Stimulated activated naive B cell treated with anti-CD40 and anti-IgM and Interleukin-4, amounts not matched to agents 10 μg/mL and 1 μg/mL and 100 μg/mL, for 72 hours (primary cell): ENCODE results near the gene ELFN1.
A peak's percentile ranks its signal among the peaks of the same experiment; 100 is the strongest.

Experiments
- ATAC-seq, 2 donors: fragments of 150-1000 bp; cut with Tn5 transposase; replicated peaks; 2 replicates each; pipeline ENCODE4 v1.10.0; 2021; ENCODE audit warnings: moderate library complexity in 1 of 2
- DNase-seq: peaks from one replicate; pipeline ENCODE4 v3.0.0; 2021
- H3K27ac Mint-ChIP-seq: one replicate; pipeline ENCODE4 v1.8.0; 2022; ENCODE audit warnings: mild to moderate bottlenecking, mixed read lengths
- H3K27me3 Mint-ChIP-seq, 2 donors: one replicate each; pipeline ENCODE4 v1.8.0; 2022; ENCODE audit warnings: mixed read lengths in 2 of 2
- H3K36me3 Mint-ChIP-seq, 2 donors: one replicate each; pipeline ENCODE4 v1.8.0; 2022; ENCODE audit warnings: mixed read lengths in 2 of 2, mild to moderate bottlenecking in 1 of 2
- H3K4me1 Mint-ChIP-seq, 2 donors: one replicate each; pipeline ENCODE4 v1.8.0; 2022; ENCODE audit warnings: mixed read lengths in 2 of 2, mild to moderate bottlenecking in 1 of 2
- H3K4me3 Mint-ChIP-seq, 2 donors: one replicate each; pipeline ENCODE4 v1.8.0; 2022; ENCODE audit warnings: mild to moderate bottlenecking in 2 of 2, mixed read lengths in 2 of 2, moderate library complexity in 1 of 2
- H3K9me3 Mint-ChIP-seq, 2 donors: one replicate each; pipeline ENCODE4 v1.8.0; 2022; ENCODE audit warnings: mixed read lengths in 2 of 2, mild to moderate bottlenecking in 1 of 2

ELFN1 gene

DNA sequence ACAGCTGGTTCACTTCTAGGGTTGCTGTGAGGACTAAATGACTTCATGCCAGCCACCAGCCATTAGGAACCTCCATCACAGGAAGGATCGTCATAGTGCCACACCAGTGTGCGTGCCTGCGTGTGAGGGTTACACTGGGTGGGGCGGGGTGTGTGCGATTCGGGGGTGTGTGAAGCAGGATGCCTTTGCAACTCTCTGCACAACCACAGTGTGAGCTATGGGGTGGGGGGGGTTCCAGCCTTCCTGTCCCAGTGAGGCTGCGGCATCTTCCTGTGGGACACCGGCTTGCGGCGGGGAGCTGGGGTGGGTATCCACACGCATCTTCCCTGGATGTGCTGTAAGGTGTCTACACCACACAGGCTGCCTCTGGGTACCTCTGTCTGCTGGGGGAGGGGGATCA, 6.9 kb upstream of the ELFN1 start:
- Mint-ChIP-seq H3K4me3 (peak overlapping the region; percentile 10 to 14), H3K27ac (no peak overlapping the region), H3K27me3 (peaks cover 39 to 51% of the 10 kb centered on the region in 2 donors), H3K9me3 (peaks cover 4 to 6% of the 10 kb centered on the region in 2 donors), H3K4me1 (peaks cover 5 to 16% of the 10 kb centered on the region in 2 donors), H3K36me3 (peaks cover 0 to 5% of the 10 kb centered on the region in 2 donors)
- ATAC-seq, result no peak
- DNase-seq, result no peak

DNA sequence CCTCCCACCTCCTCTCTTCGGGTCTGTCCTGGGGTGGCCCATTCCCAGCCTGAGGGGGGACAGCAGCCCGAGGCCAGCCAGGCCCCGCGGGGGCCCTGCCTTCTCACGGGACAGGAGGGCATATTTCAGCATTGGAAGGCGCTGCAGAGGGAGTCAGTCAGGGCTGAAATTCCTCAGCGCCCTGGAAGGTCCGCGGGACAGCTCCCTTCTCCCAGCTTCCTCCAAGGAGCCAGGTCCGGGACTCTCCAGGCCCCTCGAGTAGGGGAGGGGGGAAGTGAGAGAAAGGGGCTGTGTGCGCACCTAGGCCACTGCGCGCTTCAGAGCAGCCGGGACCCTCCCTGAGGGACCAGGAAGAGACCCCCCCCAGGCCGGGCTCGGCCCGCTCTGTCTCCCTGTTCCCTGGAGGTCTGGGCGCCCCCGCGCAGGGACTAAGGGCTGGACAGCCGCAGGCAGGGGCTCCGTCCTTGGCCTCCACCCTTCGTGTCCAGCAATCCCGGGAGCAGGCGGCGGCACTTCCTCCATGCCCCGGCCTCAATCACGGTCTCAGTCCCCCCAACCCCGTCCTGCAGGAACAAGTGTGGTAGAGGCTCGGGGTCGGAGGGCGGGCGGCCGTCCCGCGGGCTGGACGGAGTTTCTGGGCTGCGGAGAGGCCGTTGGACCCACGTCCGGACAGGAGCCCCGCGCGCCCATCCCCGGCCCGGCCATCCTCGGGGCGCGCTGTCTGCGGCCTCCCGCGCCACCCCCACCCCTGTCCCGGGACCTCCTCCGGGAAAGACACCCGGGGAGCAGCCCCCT, 6.0 kb upstream of the ELFN1 start:
- Mint-ChIP-seq H3K27me3 (peaks cover 39 to 51% of the 10 kb centered on the region in 2 donors), H3K27ac (no peak overlapping the region), H3K4me1 (peaks cover 8 to 24% of the 10 kb centered on the region in 2 donors), H3K9me3 (peaks cover 4 to 6% of the 10 kb centered on the region in 2 donors), H3K36me3 (peaks cover 0 to 5% of the 10 kb centered on the region in 2 donors), H3K4me3 (peak overlapping the region in 1 of 2 donors; percentile 72)
- no peak for ATAC-seq
- DNase-seq, result no peak

DNA sequence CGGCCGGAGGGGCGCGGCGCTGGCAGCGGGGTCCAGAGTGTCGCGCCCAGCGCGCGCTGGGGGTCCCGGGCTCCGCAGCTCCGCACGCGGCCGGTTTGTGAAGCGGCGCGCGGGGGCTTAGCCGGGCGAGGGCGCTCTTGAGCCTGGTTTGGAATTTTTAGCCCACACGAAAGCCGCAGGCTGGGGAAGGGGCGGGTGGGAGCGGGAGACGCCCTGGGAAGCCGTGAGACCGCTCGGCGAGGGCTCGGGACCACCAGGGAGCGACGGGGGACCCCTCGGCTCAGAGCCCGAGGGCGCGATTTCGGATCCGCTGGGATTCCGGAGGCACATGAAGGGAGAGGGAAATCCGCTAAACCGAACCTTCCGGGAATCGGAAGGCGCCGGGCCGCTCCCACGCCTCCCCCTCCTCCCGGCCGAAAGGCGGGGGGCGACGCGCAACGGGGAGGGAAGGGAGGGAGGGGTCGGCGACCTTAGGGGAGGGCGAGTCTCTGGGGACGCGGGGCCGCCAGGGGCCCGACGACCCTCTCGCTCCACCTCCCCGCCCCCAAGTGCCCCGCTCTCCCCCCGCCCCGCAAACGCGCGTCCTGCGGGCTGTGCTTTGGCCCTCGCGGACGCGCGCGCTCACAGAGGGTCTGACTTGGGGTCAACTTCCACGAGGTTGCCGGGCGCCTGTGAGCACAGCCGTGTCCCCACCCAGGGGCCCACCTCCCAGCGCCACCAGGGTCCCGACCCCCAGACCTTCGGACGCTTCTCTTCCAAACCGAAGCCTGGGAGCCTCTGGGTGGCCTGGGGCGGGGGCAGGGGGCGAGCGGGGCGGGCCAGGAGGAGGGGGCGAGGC, 5.1 kb upstream of the ELFN1 start:
- H3K36me3 Mint-ChIP-seq, result peaks cover 0 to 5% of the 10 kb centered on the region in 2 donors
- no peak for DNase-seq
- peaks cover 9 to 30% of the 10 kb centered on the region in 2 donors for H3K4me1 Mint-ChIP-seq
- peak overlapping the region in 1 of 2 donors; percentile 72 for H3K4me3 Mint-ChIP-seq
- H3K27ac Mint-ChIP-seq, result no peak overlapping the region
- peaks cover 41 to 54% of the 10 kb centered on the region in 2 donors for H3K27me3 Mint-ChIP-seq
- H3K9me3 Mint-ChIP-seq, result peaks cover 4 to 6% of the 10 kb centered on the region in 2 donors
- ATAC-seq, result peak; percentile 27 to 37

DNA sequence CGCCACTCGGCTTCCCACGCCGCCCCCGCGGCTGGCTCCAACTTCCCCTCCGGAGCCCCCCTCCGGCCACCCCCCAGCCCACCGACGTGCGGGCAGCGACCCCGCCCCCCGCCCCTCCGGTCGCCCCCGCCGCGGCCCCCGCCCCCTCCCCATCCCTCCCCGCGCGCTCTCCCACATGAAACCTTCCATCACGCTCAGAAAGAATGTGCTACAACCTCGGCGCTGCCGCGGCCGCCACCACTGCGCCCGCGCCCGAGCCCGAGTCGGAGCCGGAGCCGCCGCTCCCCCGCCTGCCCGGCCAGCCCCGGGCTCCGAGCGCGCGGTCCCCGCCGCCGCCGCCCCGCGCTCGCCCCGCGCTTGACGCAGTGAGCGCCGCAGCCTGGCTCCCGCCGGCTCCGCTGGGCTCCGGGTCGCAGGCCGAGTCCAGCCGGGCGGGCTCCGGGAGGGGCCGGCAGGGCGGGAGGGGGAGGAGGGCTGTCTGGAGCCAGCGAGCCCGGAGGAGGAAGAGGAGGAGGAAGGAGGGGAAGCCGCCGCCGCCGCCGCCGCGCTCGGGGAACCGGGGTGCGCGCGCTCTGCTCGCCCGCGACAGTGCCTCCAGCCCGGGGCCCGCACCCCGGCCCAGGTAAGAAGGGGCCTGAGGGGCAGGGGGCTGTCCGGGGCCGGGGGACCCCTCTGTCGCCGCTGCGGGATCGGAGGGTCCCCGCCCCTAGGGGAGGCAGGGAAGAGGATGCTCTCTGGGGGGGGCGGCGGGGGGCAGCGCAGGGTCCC, 4.3 kb upstream of the ELFN1 start:
- Mint-ChIP-seq H3K36me3 (peaks cover 0 to 5% of the 10 kb centered on the region in 2 donors), H3K4me1 (peaks cover 9 to 30% of the 10 kb centered on the region in 2 donors), H3K27ac (no peak overlapping the region), H3K4me3 (peak overlapping the region in 1 of 2 donors; percentile 54), H3K27me3 (peaks cover 41 to 54% of the 10 kb centered on the region in 2 donors), H3K9me3 (peaks cover 4 to 6% of the 10 kb centered on the region in 2 donors)
- ATAC-seq, result peak in 1 of 2 donors; percentile 32
- no peak for DNase-seq

DNA sequence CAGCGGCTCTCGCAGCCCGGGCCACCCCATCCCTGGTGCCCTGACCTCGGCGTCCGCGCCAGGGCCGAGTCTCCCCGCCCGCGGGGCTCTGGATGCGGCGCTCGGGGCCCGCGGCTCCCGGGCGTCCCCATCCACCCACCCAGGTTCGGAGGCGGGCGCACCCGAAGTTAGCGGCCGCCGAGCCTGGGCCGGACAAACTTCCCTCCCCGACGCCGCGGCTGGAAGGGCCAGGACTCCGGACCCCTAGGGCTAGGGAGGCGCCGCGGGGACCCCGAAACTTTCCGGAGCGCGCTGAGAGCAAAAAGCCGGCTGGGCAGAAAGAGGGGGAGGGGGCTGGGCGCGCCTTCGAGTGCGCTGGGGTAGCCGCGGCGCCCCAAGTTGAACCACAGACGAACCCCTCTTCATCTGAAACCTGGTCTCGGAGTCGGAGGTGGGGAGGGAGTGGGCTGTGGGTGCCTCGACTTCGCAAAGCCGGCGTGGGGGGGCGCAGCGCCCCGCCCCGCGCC, 3.7 kb upstream of the ELFN1 start:
- H3K27me3 Mint-ChIP-seq, result peaks cover 47 to 59% of the 10 kb centered on the region in 2 donors
- H3K4me1 Mint-ChIP-seq, result peaks cover 9 to 30% of the 10 kb centered on the region in 2 donors
- H3K36me3 Mint-ChIP-seq, result peaks cover 0 to 5% of the 10 kb centered on the region in 2 donors

DNA sequence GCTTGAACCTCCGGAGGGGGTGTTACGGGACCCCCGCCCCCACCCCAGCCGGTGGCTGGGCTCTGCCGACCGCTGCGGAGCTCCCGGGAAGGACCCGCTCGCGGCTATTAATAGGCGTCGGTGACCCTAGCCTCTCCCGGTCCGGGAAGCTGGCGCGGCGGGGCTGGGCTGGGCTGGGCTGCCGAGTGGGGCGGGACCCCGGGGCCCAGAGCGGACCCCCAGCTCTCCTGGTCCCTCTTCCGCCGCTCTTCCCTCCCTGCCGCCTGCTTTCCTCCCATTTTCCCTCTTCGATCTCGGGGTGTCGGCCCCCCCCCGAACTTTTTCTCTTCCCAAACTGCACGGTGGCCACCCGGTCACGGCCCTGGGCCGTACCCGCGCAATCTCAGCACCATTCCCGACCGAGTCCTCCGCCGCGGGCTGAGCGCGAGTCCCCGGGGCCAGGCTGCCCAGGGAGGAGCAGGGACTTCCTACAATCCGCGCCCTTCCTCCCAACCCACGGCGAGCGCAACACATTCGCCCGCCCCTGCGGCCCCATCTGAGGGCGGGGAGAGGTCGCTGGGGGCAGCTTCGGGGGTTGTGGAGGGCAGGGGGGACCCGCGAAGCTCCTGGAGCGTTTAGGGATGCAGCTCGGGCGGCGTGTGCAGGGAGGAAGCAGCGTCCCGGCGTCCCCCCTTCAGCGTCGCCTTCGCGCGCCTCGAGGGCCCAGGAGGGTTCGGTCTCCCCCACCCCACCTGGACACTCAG, 3.1 kb upstream of the ELFN1 start:
- H3K27ac Mint-ChIP-seq, result peak overlapping the region; percentile 74
- H3K4me1 Mint-ChIP-seq, result peaks cover 9 to 30% of the 10 kb centered on the region in 2 donors
- H3K9me3 Mint-ChIP-seq, result peaks cover 1% of the 10 kb centered on the region in 2 donors
- peaks cover 0 to 2% of the 10 kb centered on the region in 2 donors for H3K36me3 Mint-ChIP-seq
- ATAC-seq (no peak), DNase-seq (no peak)
- peaks cover 42 to 58% of the 10 kb centered on the region in 2 donors for H3K27me3 Mint-ChIP-seq
- H3K4me3 Mint-ChIP-seq, result peak overlapping the region; percentile 81 to 90

More for the DNA sequence above, 3.7 kb upstream of the ELFN1 start:
- DNase-seq (no peak), ATAC-seq (peak in 1 of 2 donors; percentile 8)
- H3K4me3 Mint-ChIP-seq, result peak overlapping the region; percentile 46 to 71
- peaks cover 4 to 6% of the 10 kb centered on the region in 2 donors for H3K9me3 Mint-ChIP-seq
- no peak overlapping the region for H3K27ac Mint-ChIP-seq

DNA sequence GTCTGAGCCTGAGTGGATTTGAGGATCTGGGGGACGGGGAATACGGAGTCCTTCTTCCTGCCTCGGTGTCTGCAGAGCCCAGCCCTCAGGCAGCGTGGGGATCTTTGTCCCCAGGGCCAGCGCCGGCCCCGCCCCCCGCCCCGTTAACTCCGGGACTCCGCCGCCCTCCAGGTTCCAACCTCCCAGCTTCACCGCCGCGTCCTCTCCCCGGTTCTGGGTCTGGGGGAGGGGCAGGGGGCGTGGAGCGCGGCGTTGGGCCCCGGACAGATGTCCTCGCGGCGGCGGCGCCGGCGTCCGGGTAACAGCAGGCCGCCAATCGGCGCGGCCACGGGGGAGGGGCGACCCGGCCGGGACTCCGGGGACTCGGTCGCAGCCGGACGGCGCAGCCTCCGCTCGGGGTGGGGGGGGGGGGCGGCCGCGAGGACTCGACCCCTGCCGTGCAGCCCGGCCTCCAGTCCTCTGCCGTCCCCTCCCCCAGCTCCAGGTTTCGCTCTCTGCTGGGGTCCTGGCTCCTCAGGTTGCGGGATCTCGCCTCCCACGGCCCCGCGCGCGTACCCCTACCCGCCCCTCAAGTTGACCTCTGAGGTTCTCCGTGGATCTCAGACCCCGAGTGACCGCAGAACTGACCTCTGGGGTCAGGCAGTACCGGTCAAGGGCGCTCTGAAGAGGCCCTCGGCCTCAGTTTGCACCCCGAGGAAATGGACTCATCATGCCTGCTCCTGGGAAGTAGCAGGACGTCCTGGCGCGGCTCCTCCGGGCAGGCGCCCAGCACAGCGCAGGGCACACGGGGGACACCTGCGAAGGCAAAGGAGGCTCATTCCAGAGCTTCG, 2.3 kb upstream of the ELFN1 start:
- DNase-seq, result no peak

DNA sequence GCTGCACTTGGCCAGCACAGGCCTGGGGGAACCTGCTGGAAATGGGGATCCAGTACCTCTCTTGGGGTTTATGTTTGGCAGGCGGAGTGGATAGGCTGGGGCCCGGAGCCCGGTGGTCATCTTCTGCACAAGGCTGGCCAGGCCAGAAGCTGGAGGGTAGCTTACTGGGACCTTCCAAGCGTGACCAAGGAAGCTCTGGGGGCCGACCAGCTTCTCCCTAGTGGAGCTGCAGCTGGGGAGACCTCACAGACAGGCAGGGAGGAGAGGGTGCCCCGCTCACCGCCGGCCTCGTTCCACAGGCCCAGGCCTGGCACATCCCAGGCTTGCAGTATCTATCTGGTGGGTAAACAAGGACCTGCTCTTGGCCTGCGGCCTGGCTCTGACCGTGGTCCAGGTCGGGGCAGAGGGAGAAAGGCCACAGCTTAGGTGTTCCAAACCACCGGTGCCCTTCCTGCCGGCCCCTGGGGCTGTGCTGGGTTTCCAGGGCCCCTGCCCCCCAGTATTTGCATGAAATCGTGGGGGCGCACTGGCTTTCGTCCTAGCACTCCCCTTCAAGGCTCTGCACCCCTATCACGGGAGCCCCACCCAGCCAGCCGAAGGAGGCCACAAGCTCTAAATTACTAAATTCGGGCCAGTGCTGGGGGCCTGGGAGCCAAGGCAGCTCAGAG, 1.5 kb upstream of the ELFN1 start:
- peaks cover 37 to 57% of the 10 kb centered on the region in 2 donors for H3K27me3 Mint-ChIP-seq
- H3K9me3 Mint-ChIP-seq, result no peaks in the 10 kb centered on the region
- H3K27ac Mint-ChIP-seq, result no peak overlapping the region
- no peak for ATAC-seq
- peak overlapping the region; percentile 42 to 64 for H3K4me3 Mint-ChIP-seq
- H3K36me3 Mint-ChIP-seq, result no peaks in the 10 kb centered on the region
- DNase-seq, result no peak
- H3K4me1 Mint-ChIP-seq, result peaks cover 8 to 25% of the 10 kb centered on the region in 2 donors

More for the DNA sequence above, 2.3 kb upstream of the ELFN1 start:
- Mint-ChIP-seq H3K9me3 (no peaks in the 10 kb centered on the region), H3K27me3 (peaks cover 40 to 58% of the 10 kb centered on the region in 2 donors), H3K4me3 (peak overlapping the region; percentile 81 to 90), H3K4me1 (peaks cover 9 to 30% of the 10 kb centered on the region in 2 donors), H3K27ac (no peak overlapping the region), H3K36me3 (no peaks in the 10 kb centered on the region)
- ATAC-seq, result no peak

DNA sequence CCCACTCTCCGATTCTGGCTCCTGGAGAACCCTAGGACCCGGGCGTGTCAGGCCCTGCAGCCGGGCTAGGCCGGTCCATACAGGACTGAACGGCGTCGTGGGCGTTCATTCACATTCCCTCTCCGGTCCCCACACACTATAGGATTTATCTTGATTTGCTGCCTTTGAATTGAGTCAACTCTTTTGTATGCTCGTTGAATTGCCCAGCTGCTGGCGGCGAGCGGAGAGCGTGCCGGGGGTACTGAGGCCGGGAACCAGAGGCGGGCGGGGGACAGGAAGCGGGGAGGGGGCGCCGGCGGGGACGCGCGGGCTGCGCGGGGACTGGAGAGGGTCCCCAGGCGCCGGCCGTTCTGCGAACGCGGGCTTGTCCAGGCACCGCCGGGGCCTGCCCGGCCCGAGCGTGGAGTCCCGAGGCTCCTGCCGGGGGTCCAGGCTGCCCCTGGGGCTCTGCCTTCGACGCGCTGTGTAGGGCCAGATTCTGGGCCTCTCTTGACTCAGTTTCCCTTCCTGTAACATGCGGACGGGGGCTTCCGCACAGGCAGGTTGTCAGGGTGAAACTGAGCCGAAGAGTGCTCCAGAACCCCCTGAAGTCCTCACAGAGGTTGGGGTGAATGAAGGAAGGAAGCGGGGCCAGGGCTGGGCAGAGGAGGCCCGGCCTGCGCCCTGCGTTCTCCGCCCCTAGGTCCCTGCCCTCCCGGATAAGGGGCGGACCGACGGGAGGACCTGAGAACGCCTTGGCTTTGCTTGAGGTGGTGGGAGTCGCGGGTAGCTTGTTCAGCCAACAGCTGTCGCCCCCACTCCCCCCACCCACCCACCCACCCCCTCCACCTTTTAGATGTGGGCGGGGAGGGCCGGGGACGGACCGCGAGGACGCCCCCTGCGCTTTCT, 769 bp upstream of the ELFN1 start:
- Mint-ChIP-seq H3K4me3 (peak overlapping the region; percentile 42 to 59), H3K27me3 (peaks cover 43 to 57% of the 10 kb centered on the region in 2 donors), H3K4me1 (peaks cover 6 to 24% of the 10 kb centered on the region in 2 donors), H3K27ac (no peak overlapping the region), H3K36me3 (no peaks in the 10 kb centered on the region), H3K9me3 (no peaks in the 10 kb centered on the region)
- ATAC-seq (peak in 1 of 2 donors; percentile 39), DNase-seq (no peak)

DNA sequence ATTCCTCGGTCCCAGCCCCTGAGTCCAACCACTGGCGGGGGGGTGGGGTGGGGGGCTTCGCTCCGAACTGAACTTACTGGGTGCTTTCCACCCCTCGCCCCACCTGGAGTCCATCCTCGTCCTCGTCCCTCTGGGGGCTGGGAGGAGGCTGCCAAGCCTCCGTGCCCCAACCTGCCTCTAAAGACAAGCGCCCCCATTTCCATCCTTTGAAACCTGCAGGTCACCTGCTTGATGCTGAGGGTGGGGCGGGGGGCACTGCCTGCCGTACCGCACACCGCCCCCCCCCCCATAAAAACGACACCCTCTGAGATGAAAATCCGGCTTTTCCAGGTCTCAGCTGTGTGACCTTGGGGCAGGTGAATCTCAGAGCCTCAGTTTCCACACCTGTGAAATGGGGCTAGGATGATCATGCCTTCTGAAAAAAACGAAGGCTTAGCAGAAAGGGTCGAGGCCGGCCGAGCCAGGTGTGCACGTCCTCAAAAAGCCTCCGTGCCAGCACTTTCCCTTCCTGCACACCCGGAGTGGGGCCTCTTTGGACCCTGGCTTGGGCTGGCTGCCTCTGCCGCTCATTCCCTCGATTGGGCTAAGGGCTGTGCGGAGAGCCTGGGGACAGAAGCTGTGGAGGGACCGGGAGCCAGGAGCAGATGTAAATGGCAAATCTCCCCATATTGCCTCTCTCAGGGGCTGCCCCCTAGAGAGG, 967 bp downstream of the ELFN1 start:
- no peak for DNase-seq
- no peaks in the 10 kb centered on the region for H3K36me3 Mint-ChIP-seq
- H3K9me3 Mint-ChIP-seq, result no peaks in the 10 kb centered on the region
- no peak for ATAC-seq
- H3K27me3 Mint-ChIP-seq, result peaks cover 55 to 72% of the 10 kb centered on the region in 2 donors
- peak overlapping the region; percentile 36 to 48 for H3K4me3 Mint-ChIP-seq
- peaks cover 6 to 24% of the 10 kb centered on the region in 2 donors for H3K4me1 Mint-ChIP-seq
- H3K27ac Mint-ChIP-seq, result no peak overlapping the region
